Osteoblast (primary cell): ENCODE data around the gene GNAT1. TPM values are rescaled to one million over a fixed set of nuclear protein-coding genes. Genes with fewer than 3 reads are reported as not detected.

ENCODE experiments used
- DNase-seq: peaks from one replicate; pipeline ENCODE4 v3.0.0; 2011; ENCODE audit warnings: low spot score, mixed read lengths; ENCODE audit not compliant: insufficient read length; ENCODE audit errors: missing footprints
- H2AFZ ChIP-seq: 2 replicates; pipeline ENCODE4 v1.6.0; 2011; ENCODE audit warnings: mild to moderate bottlenecking, low read length
- H3K27ac ChIP-seq: 2 replicates; pipeline ENCODE4 v1.5.1; 2011; ENCODE audit warnings: mild to moderate bottlenecking, low read depth, low read length, moderate library complexity
- H3K27me3 ChIP-seq: 2 replicates; pipeline ENCODE4 v1.6.0; 2012; ENCODE audit warnings: mild to moderate bottlenecking, control low read depth, inconsistent platforms, low read length, moderate library complexity; ENCODE audit not compliant: insufficient read depth
- H3K36me3 ChIP-seq: 2 replicates; pipeline ENCODE4 v1.5.1; 2011; ENCODE audit warnings: mild to moderate bottlenecking, low read length, control low read depth, moderate library complexity; ENCODE audit not compliant: insufficient read depth
- H3K4me1 ChIP-seq: 2 replicates; pipeline ENCODE4 v1.5.1; 2011; ENCODE audit warnings: mild to moderate bottlenecking, low read length, control low read depth, moderate library complexity; ENCODE audit not compliant: insufficient read depth
- H3K4me2 ChIP-seq: 2 replicates; pipeline ENCODE4 v1.6.0; 2011; ENCODE audit warnings: mild to moderate bottlenecking, low read length; ENCODE audit not compliant: insufficient read depth
- H3K4me3 ChIP-seq: fragments of 200-600 bp; sonication (generic); 3 replicates; pipeline ENCODE4 v1.5.1; 2012; ENCODE audit warnings: mild to moderate bottlenecking, low read length, inconsistent platforms; ENCODE audit not compliant: insufficient read depth
- H3K79me2 ChIP-seq: 2 replicates; pipeline ENCODE4 v1.6.0; 2012; ENCODE audit warnings: mild to moderate bottlenecking, low read length, control low read depth, inconsistent platforms; ENCODE audit not compliant: insufficient read depth
- H3K9me3 ChIP-seq: 2 replicates; pipeline ENCODE4 v1.5.1; 2011; ENCODE audit warnings: low read depth, low read length, control low read depth
- H4K20me1 ChIP-seq: 2 replicates; pipeline ENCODE4 v1.6.0; 2012; ENCODE audit warnings: mild to moderate bottlenecking, low read length, control low read depth; ENCODE audit not compliant: insufficient read depth
- total RNA-seq: library from RNA; depleted of rRNA; stranded (reverse); fragments of >200 nt; gene quantifications from 2 replicates; pipeline ENCODE4 v1.2.3, GENCODE V29; 2012
- TF ChIP-seq, protein P1 (sequence below): IDR thresholded peaks from 2 replicates; pipeline ENCODE4 v1.5.1; 2011; ENCODE audit warnings: mild to moderate bottlenecking, low read depth, low read length, moderate library complexity; ENCODE audit errors: extremely low read depth

Gene GNAT1
- total RNA-seq, 1 donor, result not detected

DNA sequence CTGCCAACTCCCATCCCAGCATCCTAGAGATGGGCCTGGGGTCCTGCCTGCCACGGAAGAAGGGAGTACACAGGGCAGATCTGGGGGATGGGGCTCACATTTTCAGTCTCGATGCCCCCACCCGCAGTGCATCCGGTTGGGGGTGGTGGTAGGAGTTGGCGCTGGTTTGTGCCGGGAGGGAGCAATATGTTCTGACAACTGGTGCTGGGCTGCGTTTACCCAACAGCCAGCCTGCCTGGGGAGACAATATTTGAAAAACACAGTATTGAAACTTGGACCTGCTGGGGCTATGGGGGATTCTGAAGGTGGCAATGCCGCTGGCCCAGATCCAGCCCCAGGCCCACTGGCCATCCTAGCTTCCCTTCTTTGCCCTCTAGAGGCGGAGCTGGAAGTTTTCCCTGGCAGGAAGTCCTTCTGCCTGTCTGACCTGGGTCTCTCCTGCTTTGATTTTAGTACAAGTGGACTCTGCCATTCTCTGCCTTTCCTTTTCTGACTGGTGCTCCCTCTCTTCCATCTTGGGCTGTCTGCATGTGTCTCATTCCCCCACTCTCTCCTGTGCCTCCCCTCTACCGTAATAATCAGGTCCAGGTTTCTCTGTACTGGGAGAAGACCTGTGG lies 32.8 kb upstream of the GNAT1 start:
- H3K36me3 ChIP-seq, result no peaks in the 10 kb centered on the region
- no peaks in the 10 kb centered on the region for H3K9me3 ChIP-seq
- H2AFZ ChIP-seq, result peak overlapping the region; percentile 62
- H3K4me3 ChIP-seq, result no peak overlapping the region
- peaks cover 40% of the 10 kb centered on the region for H3K79me2 ChIP-seq
- peaks cover 8% of the 10 kb centered on the region for H3K27me3 ChIP-seq
- no peak for DNase-seq
- no peak overlapping the region for H3K4me2 ChIP-seq
- H4K20me1 ChIP-seq, result no peaks in the 10 kb centered on the region
- no peak overlapping the region for H3K27ac ChIP-seq
- peaks cover 31% of the 10 kb centered on the region for H3K4me1 ChIP-seq
- TF ChIP-seq, protein P1, sequence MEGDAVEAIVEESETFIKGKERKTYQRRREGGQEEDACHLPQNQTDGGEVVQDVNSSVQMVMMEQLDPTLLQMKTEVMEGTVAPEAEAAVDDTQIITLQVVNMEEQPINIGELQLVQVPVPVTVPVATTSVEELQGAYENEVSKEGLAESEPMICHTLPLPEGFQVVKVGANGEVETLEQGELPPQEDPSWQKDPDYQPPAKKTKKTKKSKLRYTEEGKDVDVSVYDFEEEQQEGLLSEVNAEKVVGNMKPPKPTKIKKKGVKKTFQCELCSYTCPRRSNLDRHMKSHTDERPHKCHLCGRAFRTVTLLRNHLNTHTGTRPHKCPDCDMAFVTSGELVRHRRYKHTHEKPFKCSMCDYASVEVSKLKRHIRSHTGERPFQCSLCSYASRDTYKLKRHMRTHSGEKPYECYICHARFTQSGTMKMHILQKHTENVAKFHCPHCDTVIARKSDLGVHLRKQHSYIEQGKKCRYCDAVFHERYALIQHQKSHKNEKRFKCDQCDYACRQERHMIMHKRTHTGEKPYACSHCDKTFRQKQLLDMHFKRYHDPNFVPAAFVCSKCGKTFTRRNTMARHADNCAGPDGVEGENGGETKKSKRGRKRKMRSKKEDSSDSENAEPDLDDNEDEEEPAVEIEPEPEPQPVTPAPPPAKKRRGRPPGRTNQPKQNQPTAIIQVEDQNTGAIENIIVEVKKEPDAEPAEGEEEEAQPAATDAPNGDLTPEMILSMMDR, result no peak

DNA sequence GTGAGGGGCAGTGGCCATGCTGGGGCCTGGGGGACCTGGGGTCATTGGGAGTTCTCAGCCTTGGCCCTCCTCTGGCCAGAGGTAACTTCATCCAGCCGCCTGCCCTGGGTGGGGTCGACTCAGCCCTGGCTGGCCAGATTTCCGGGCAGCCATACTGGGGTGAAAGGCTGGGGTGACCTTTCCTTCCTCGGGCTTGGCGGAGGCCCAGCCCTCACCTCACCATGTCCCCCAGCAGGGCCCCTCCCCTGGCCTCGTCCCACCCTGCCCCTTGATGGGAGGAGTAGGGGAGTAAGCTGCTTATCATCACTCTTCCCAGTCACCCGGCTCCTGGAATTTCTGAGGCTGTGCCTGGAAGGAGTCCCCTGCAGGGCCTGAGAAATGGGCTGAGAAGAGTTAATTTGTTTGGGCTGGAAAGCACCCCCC lies 30.8 kb upstream of the GNAT1 start:
- H2AFZ ChIP-seq, result no peak overlapping the region
- DNase-seq, result peak; percentile 87
- peaks cover 38% of the 10 kb centered on the region for H3K79me2 ChIP-seq
- TF ChIP-seq, protein P1, result no peak
- H3K27ac ChIP-seq, result no peak overlapping the region
- no peak overlapping the region for H3K4me2 ChIP-seq
- H3K4me3 ChIP-seq, result no peak overlapping the region
- peaks cover 50% of the 10 kb centered on the region for H3K4me1 ChIP-seq
- H3K27me3 ChIP-seq, result no peaks in the 10 kb centered on the region
- H3K9me3 ChIP-seq, result no peaks in the 10 kb centered on the region
- H3K36me3 ChIP-seq, result no peaks in the 10 kb centered on the region
- H4K20me1 ChIP-seq, result no peaks in the 10 kb centered on the region

DNA sequence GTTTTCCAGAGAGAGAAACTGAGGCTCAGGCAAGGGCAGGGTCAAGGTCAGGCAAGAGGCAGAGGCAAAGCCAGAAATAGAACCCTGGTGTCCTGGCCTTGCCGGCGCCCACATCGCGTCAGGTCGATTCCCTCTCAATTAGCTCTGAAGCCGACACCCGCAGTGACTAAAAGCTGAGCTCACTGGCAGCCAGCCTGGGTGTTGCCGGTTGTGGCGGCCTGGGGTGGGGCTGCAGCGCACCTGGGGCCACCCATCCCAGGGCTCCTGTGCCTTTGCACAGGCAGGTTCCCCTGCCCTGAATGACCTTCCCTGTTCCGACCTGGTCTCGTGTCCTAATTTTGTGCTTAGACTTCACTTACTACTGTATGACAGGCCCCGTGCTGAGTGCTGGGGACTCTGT lies 30.1 kb upstream of the GNAT1 start:
- H3K27me3 ChIP-seq, result no peaks in the 10 kb centered on the region
- TF ChIP-seq, protein P1, result no peak
- H4K20me1 ChIP-seq, result no peaks in the 10 kb centered on the region
- H3K4me3 ChIP-seq, result no peak overlapping the region
- peaks cover 57% of the 10 kb centered on the region for H3K4me1 ChIP-seq
- no peak overlapping the region for H3K27ac ChIP-seq
- no peak overlapping the region for H2AFZ ChIP-seq
- H3K36me3 ChIP-seq, result no peaks in the 10 kb centered on the region
- peaks cover 31% of the 10 kb centered on the region for H3K79me2 ChIP-seq
- no peak overlapping the region for H3K4me2 ChIP-seq
- H3K9me3 ChIP-seq, result no peaks in the 10 kb centered on the region
- no peak for DNase-seq

DNA sequence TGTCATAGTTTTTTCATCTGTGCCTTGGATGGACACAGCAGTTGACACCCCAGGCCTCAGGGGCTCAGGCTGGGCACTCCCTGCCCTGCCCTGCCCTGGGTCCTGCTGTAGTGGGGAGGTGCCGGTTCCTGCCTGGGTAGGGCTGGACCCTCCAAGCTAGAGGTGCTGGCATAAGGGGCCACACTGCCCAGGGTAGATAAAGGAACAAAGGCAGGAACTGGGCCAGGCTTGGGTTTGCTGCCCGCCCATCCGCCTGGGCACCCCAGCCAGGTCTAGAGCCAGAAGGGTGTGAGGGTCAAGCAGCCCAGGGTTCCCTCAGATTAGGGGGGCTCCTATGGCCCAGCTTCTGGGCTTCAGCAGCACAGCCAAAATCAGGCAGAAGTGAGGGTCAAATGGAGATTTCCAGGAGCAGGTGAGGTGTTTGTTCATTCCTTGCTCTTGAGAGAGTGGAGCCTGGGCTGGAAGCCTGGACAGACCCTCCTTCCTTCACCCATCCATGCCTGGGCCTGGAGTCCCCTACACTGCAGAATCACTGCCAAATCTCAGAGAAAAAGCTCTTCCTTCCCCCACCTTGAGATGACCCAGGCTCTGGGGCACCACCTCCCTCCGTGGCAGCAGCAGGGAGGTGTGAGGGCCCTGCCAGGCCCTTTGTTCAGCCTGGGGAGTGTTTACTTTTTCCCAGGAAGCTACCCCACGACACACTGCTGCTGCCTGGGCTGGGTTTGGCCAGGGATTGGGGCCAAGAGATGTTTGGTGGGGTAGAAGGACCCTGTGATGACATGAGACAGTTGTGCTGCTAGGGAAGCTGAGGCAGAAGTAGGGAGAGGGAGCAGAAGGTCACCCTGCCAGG lies 29.2 kb upstream of the GNAT1 start:
- Histone ChIP-seq H3K4me3 (no peak overlapping the region), H4K20me1 (no peaks in the 10 kb centered on the region), H3K27ac (peak overlapping the region; percentile 68), H3K9me3 (no peaks in the 10 kb centered on the region), H3K79me2 (peaks cover 21% of the 10 kb centered on the region), H3K4me2 (no peak overlapping the region), H2AFZ (no peak overlapping the region), H3K27me3 (no peaks in the 10 kb centered on the region), H3K36me3 (no peaks in the 10 kb centered on the region), H3K4me1 (peaks cover 60% of the 10 kb centered on the region)
- DNase-seq, result no peak
- TF ChIP-seq, protein P1, result no peak
